ENCODE results near the gene PROSER2. TPM values are rescaled to one million over a fixed set of nuclear protein-coding genes. Genes with fewer than 3 reads are reported as not detected.
A peak's percentile ranks its signal among the peaks of the same experiment; 100 is the strongest.
"Not testable (repeated sequence)": the region's sequence is repeated elsewhere in the genome, so short reads cannot be mapped to it uniquely, and the experiment has no call there.

Gene PROSER2
- total and polyA plus RNA-seq, 3 experiments from 2014 or later, result 1.5 to 2.4 (median 1.7) TPM

- Histone ChIP-seq H3K27me3 (ENCODE audit: insufficient read depth, low read length, poor library complexity, severe bottlenecking) (no peaks in the 10 kb centered on the region), H3K27ac (ENCODE audit: low read depth, low read length) (no peak overlapping the region), H3K4me3 (ENCODE audit: low read length) (no peak overlapping the region), H3K36me3 (ENCODE audit: insufficient read depth, low read length) (no peaks in the 10 kb centered on the region), H3K4me1 (ENCODE audit: insufficient read depth, low read length) (peaks cover 5% of the 10 kb centered on the region), H3K9me3 (ENCODE audit: low read length) (no peaks in the 10 kb centered on the region)
- Mint-ChIP-seq H3K27me3 (no peaks in the 10 kb centered on the region), H3K9me3 (no peaks in the 10 kb centered on the region), H3K27ac (peak overlapping the region in 1 of 8 donors; percentile 54), H3K4me3 (no peak overlapping the region), H3K36me3 (no peaks in the 10 kb centered on the region), H3K4me1 (peaks cover 2 to 8% (median 7%) of the 10 kb centered on the region in 3 donors)
- CTCF ChIA-PET, result no interaction called here
- no peak for DNase-seq
- POLR2A ChIA-PET, result no interaction called here
Measured at GRCh38 chr10:11887381-11888227, 64.4 kb downstream of the PROSER2 start.

- H3K4me1 ChIP-seq (ENCODE audit: insufficient read depth, low read length); H3K27ac Mint-ChIP-seq: not testable (repeated sequence)
Measured at GRCh38 chr10:11889263-11889662, 66.1 kb downstream of the PROSER2 start.

GRCh38 chr10:11891776-11892486 is 68.8 kb downstream of the PROSER2 start:
- Histone ChIP-seq H3K4me1 (ENCODE audit: insufficient read depth, low read length) (no peaks in the 10 kb centered on the region), H3K4me3 (ENCODE audit: low read length) (no peak overlapping the region), H3K27me3 (ENCODE audit: insufficient read depth, low read length, poor library complexity, severe bottlenecking) (no peaks in the 10 kb centered on the region), H3K27ac (ENCODE audit: low read depth, low read length) (peak overlapping the region; percentile 1), H3K9me3 (ENCODE audit: low read length) (no peaks in the 10 kb centered on the region), H3K36me3 (ENCODE audit: insufficient read depth, low read length) (no peaks in the 10 kb centered on the region)
- no peak for DNase-seq
- peak overlapping the region in 1 of 8 donors; percentile 44 for H3K27ac Mint-ChIP-seq
- no peak overlapping the region for H3K4me3 Mint-ChIP-seq
- H3K9me3 Mint-ChIP-seq, result no peaks in the 10 kb centered on the region
- peaks cover 0 to 6% (median 0%) of the 10 kb centered on the region in 3 donors for H3K4me1 Mint-ChIP-seq
- no peaks in the 10 kb centered on the region for H3K36me3 Mint-ChIP-seq
- H3K27me3 Mint-ChIP-seq, result no peaks in the 10 kb centered on the region
- ChIA-PET CTCF (no interaction called here), POLR2A (no interaction called here)

More at GRCh38 chr10:11889263-11889662, 66.1 kb downstream of the PROSER2 start:
- DNase-seq; H3K4me1 Mint-ChIP-seq; POLR2A ChIA-PET; H3K4me3 ChIP-seq (ENCODE audit: low read length); H3K27ac ChIP-seq (ENCODE audit: low read depth, low read length); H3K9me3 ChIP-seq (ENCODE audit: low read length); H3K27me3 ChIP-seq (ENCODE audit: insufficient read depth, low read length, poor library complexity, severe bottlenecking); H3K4me3 Mint-ChIP-seq; H3K36me3 Mint-ChIP-seq; H3K36me3 ChIP-seq (ENCODE audit: insufficient read depth, low read length); CTCF ChIA-PET; H3K9me3 Mint-ChIP-seq; H3K27me3 Mint-ChIP-seq: not testable (repeated sequence)

GRCh38 chr10:11893749-11894278 is 70.7 kb downstream of the PROSER2 start:
- Mint-ChIP-seq H3K27me3 (no peaks in the 10 kb centered on the region), H3K36me3 (no peaks in the 10 kb centered on the region), H3K4me3 (no peak overlapping the region), H3K27ac (no peak overlapping the region), H3K9me3 (no peaks in the 10 kb centered on the region), H3K4me1 (peaks cover 0 to 8% (median 0%) of the 10 kb centered on the region in 3 donors)
- H3K9me3 ChIP-seq (ENCODE audit: low read length), result no peaks in the 10 kb centered on the region
- H3K4me3 ChIP-seq (ENCODE audit: low read length), result no peak overlapping the region
- no peaks in the 10 kb centered on the region for H3K36me3 ChIP-seq (ENCODE audit: insufficient read depth, low read length)
- no peak for DNase-seq
- POLR2A ChIA-PET, result no interaction called here
- CTCF ChIA-PET, result no interaction called here
- peak overlapping the region; percentile 43 for H3K27ac ChIP-seq (ENCODE audit: low read depth, low read length)
- H3K4me1 ChIP-seq (ENCODE audit: insufficient read depth, low read length), result no peaks in the 10 kb centered on the region
- no peaks in the 10 kb centered on the region for H3K27me3 ChIP-seq (ENCODE audit: insufficient read depth, low read length, poor library complexity, severe bottlenecking)

GRCh38 chr10:11894381-11895107 is 71.4 kb downstream of the PROSER2 start:
- Mint-ChIP-seq H3K9me3 (no peaks in the 10 kb centered on the region), H3K36me3 (no peaks in the 10 kb centered on the region), H3K27me3 (no peaks in the 10 kb centered on the region), H3K4me3 (no peak overlapping the region), H3K27ac (peak overlapping the region in 1 of 8 donors; percentile 71), H3K4me1 (peaks cover 0 to 8% (median 0%) of the 10 kb centered on the region in 3 donors)
- CTCF ChIA-PET, result no interaction called here
- no peak for DNase-seq
- Histone ChIP-seq H3K27me3 (ENCODE audit: insufficient read depth, low read length, poor library complexity, severe bottlenecking) (no peaks in the 10 kb centered on the region), H3K4me1 (ENCODE audit: insufficient read depth, low read length) (no peaks in the 10 kb centered on the region), H3K27ac (ENCODE audit: low read depth, low read length) (no peak overlapping the region), H3K4me3 (ENCODE audit: low read length) (no peak overlapping the region), H3K9me3 (ENCODE audit: low read length) (no peaks in the 10 kb centered on the region), H3K36me3 (ENCODE audit: insufficient read depth, low read length) (no peaks in the 10 kb centered on the region)
- POLR2A ChIA-PET, result no interaction called here

GRCh38 chr10:11895108-11895466 is 71.9 kb downstream of the PROSER2 start:
- Mint-ChIP-seq H3K27me3 (no peaks in the 10 kb centered on the region), H3K9me3 (no peaks in the 10 kb centered on the region), H3K4me3 (no peak overlapping the region), H3K4me1 (peaks cover 0 to 8% (median 0%) of the 10 kb centered on the region in 3 donors), H3K36me3 (no peaks in the 10 kb centered on the region), H3K27ac (peak overlapping the region in 1 of 8 donors; percentile 71)
- H3K4me3 ChIP-seq (ENCODE audit: low read length), result no peak overlapping the region
- H3K9me3 ChIP-seq (ENCODE audit: low read length), result no peaks in the 10 kb centered on the region
- no peaks in the 10 kb centered on the region for H3K4me1 ChIP-seq (ENCODE audit: insufficient read depth, low read length)
- DNase-seq, result no peak
- no peaks in the 10 kb centered on the region for H3K27me3 ChIP-seq (ENCODE audit: insufficient read depth, low read length, poor library complexity, severe bottlenecking)
- CTCF ChIA-PET, result no interaction called here
- POLR2A ChIA-PET, result no interaction called here
- H3K36me3 ChIP-seq (ENCODE audit: insufficient read depth, low read length), result no peaks in the 10 kb centered on the region
- H3K27ac ChIP-seq (ENCODE audit: low read depth, low read length), result peak overlapping the region; percentile 9

GRCh38 chr10:11895598-11895997 is 72.4 kb downstream of the PROSER2 start:
- Mint-ChIP-seq H3K27me3 (no peaks in the 10 kb centered on the region), H3K4me1 (peaks cover 0 to 8% (median 0%) of the 10 kb centered on the region in 3 donors), H3K36me3 (no peaks in the 10 kb centered on the region), H3K27ac (no peak overlapping the region), H3K4me3 (no peak overlapping the region), H3K9me3 (no peaks in the 10 kb centered on the region)
- no peak for DNase-seq
- Histone ChIP-seq H3K27ac (ENCODE audit: low read depth, low read length) (no peak overlapping the region), H3K9me3 (ENCODE audit: low read length) (no peaks in the 10 kb centered on the region), H3K27me3 (ENCODE audit: insufficient read depth, low read length, poor library complexity, severe bottlenecking) (no peaks in the 10 kb centered on the region), H3K36me3 (ENCODE audit: insufficient read depth, low read length) (no peaks in the 10 kb centered on the region), H3K4me3 (ENCODE audit: low read length) (no peak overlapping the region), H3K4me1 (ENCODE audit: insufficient read depth, low read length) (no peaks in the 10 kb centered on the region)
- ChIA-PET POLR2A (no interaction called here), CTCF (no interaction called here)
